ENCODE data around the gene VPS72. TPM values are rescaled to one million over a fixed set of nuclear protein-coding genes. Genes with fewer than 3 reads are reported as not detected.

Gene VPS72
- polyA plus RNA-seq, 4 donors: 27.3 to 40.1 (median 32.0) TPM

GRCh38 chr1:151175863-151176262 is 14.1 kb downstream of the VPS72 start, which contains the start of gene TMOD4:
Gene TMOD4 (minus strand): TSS chr1:151175981. CDS start chr1:151174875, 1,106 bp downstream.
- WGBS, 3 donors: 62 to 70% (median 66%) methylated on average over 4 of the region's 4 CpGs
- DNase-seq: no peak
- H3K27me3 ChIP-seq (ENCODE audit: control insufficient read depth in 3 of 3, insufficient read depth in 3 of 3, low read length in 3 of 3): no peaks in the 10 kb centered on the region
- H3K27ac ChIP-seq (ENCODE audit: low read depth in 1 of 3, low read length in 2 of 3): peak within 1 kb of the TSS in 1 of 3 donors; percentile 28
- no peaks in the 10 kb centered on the region for H3K4me1 ChIP-seq (ENCODE audit: control insufficient read depth in 3 of 3, insufficient read depth in 2 of 3, low read depth in 1 of 3, low read length in 2 of 3)
- FAIRE-seq: no peak
- no peaks in the 10 kb centered on the region for H3K9me3 ChIP-seq (ENCODE audit: control insufficient read depth in 2 of 2, insufficient read depth in 1 of 2, low read depth in 1 of 2, low read length in 1 of 2)
- peaks cover 7 to 75% (median 8%) of the 10 kb centered on the region in 3 donors for H3K36me3 ChIP-seq (ENCODE audit: control insufficient read depth in 3 of 3, insufficient read depth in 2 of 3, low read depth in 1 of 3, low read length in 3 of 3)
- H3K4me3 ChIP-seq (ENCODE audit: low read depth in 1 of 3, low read length in 3 of 3): no peak within 1 kb of the TSS

DNA sequence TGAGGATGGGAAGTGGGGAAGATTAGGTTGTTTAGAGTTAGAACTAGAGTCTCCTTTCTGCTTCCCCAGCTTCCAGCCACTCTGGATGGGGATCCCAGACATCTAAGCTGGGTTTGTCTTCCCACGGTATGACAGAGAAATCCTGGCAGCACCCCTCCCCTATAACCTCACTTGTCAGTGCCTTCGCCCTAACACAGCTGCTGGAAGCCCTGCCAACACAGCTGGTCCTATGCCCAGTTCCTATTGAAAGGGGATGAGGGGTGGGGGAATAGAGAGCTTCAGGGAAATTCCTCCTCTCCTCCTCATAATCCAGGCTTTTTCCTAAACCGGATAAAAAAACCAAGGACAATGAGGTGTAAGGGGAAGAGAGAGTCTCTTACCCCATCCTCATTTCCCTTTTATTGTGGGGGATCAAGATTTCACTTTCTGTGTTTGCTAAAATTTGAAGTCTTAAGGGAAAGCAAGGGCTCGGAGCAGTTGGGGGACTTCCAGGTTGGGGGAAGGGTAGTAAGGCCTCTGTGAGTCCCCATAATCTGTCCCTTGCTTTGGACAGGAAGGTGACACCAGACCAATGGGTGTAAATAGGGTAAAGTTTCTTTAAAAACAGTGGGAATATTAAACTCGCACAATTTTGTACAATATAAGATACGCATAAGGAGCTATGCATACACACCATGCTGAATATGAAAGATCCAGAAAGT is 14.8 kb downstream of the VPS72 start:
- no peak for FAIRE-seq

GRCh38 chr1:151171190-151171589 is 18.8 kb downstream of the VPS72 start:
- DNase-seq: no peak
- H3K4me3 ChIP-seq (ENCODE audit: low read depth in 1 of 3, low read length in 3 of 3): no peak overlapping the region
- no peaks in the 10 kb centered on the region for H3K9me3 ChIP-seq (ENCODE audit: control insufficient read depth in 2 of 2, insufficient read depth in 1 of 2, low read depth in 1 of 2, low read length in 1 of 2)
- 88 to 93% (median 93%) methylated on average over 5 of the region's 5 CpGs for WGBS, 3 donors
- peaks cover 2 to 9% (median 4%) of the 10 kb centered on the region in 3 donors for H3K4me1 ChIP-seq (ENCODE audit: control insufficient read depth in 3 of 3, insufficient read depth in 2 of 3, low read depth in 1 of 3, low read length in 2 of 3)
- H3K27ac ChIP-seq (ENCODE audit: low read depth in 1 of 3, low read length in 2 of 3): no peak overlapping the region
- FAIRE-seq: no peak
- peaks cover 5 to 60% (median 6%) of the 10 kb centered on the region in 3 donors for H3K36me3 ChIP-seq (ENCODE audit: control insufficient read depth in 3 of 3, insufficient read depth in 2 of 3, low read depth in 1 of 3, low read length in 3 of 3)
- H3K27me3 ChIP-seq (ENCODE audit: control insufficient read depth in 3 of 3, insufficient read depth in 3 of 3, low read length in 3 of 3): no peaks in the 10 kb centered on the region

More for the DNA sequence above, 14.8 kb downstream of the VPS72 start:
- 72 to 82% (median 78%) methylated on average over 6 of the region's 6 CpGs for WGBS, 3 donors
- H3K4me1 ChIP-seq (ENCODE audit: control insufficient read depth in 3 of 3, insufficient read depth in 2 of 3, low read depth in 1 of 3, low read length in 2 of 3): no peaks in the 10 kb centered on the region
- peaks cover 7 to 75% (median 12%) of the 10 kb centered on the region in 3 donors for H3K36me3 ChIP-seq (ENCODE audit: control insufficient read depth in 3 of 3, insufficient read depth in 2 of 3, low read depth in 1 of 3, low read length in 3 of 3)
- H3K27ac ChIP-seq (ENCODE audit: low read depth in 1 of 3, low read length in 2 of 3): peak overlapping the region in 1 of 3 donors; percentile 28
- H3K27me3 ChIP-seq (ENCODE audit: control insufficient read depth in 3 of 3, insufficient read depth in 3 of 3, low read length in 3 of 3): no peaks in the 10 kb centered on the region
- no peak overlapping the region for H3K4me3 ChIP-seq (ENCODE audit: low read depth in 1 of 3, low read length in 3 of 3)
- H3K9me3 ChIP-seq (ENCODE audit: control insufficient read depth in 2 of 2, insufficient read depth in 1 of 2, low read depth in 1 of 2, low read length in 1 of 2): no peaks in the 10 kb centered on the region
- DNase-seq: no peak

- WGBS, 3 donors: 75 to 86% (median 82%) methylated on average over 6 of the region's 6 CpGs
- Histone ChIP-seq H3K4me1 (ENCODE audit: control insufficient read depth in 3 of 3, insufficient read depth in 2 of 3, low read depth in 1 of 3, low read length in 2 of 3) (peaks cover 2 to 18% (median 4%) of the 10 kb centered on the region in 3 donors), H3K27me3 (ENCODE audit: control insufficient read depth in 3 of 3, insufficient read depth in 3 of 3, low read length in 3 of 3) (no peaks in the 10 kb centered on the region), H3K27ac (ENCODE audit: low read depth in 1 of 3, low read length in 2 of 3) (no peak overlapping the region), H3K9me3 (ENCODE audit: control insufficient read depth in 2 of 2, insufficient read depth in 1 of 2, low read depth in 1 of 2, low read length in 1 of 2) (no peaks in the 10 kb centered on the region), H3K4me3 (ENCODE audit: low read depth in 1 of 3, low read length in 3 of 3) (peak overlapping the region in 1 of 3 donors; percentile 71), H3K36me3 (ENCODE audit: control insufficient read depth in 3 of 3, insufficient read depth in 2 of 3, low read depth in 1 of 3, low read length in 3 of 3) (peaks cover 0 to 39% (median 6%) of the 10 kb centered on the region in 3 donors)
- FAIRE-seq (no peak), DNase-seq (no peak)
These were observed 22.9 kb downstream of the VPS72 start for GRCh38 chr1:151167116-151167515.

DNA sequence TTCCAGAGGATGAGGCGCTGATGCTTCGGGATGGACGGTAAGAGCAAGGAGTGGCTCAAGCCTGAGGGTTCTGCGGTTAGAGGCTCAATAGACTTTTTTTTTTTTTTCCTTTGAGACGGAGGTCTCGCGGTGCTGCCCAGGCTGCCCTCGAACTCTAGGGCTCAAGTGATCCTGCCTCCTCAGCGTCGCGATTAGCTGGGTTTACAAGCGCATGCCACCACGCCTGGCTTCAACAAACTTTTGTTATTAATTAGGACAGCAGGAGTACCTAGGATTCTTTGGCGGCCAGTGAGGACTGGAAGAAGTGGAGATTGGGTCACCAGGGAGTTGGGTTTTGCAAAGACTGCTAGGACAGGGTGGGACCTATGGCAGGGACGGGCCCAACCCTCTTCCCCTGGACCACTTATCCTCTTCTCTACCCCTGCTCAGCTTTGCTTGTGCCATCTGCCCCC is 23.5 kb downstream of the VPS72 start:
- FAIRE-seq: no peak
- WGBS, 3 donors: 2 to 5% (median 2%) methylated on average over 15 of the region's 15 CpGs

GRCh38 chr1:151165738-151166504 is 24.1 kb downstream of the VPS72 start, which contains the start of the genes LYSMD1 and SCNM1:
Gene LYSMD1 (minus strand): TSS chr1:151165902. CDS start chr1:151165258, 644 bp downstream.
Gene SCNM1 (plus strand): TSS chr1:151166144. CDS start chr1:151166153, 9 bp downstream.
- peak; percentile 99 for DNase-seq
- peaks cover 0 to 37% (median 6%) of the 10 kb centered on the region in 3 donors for H3K36me3 ChIP-seq (ENCODE audit: control insufficient read depth in 3 of 3, insufficient read depth in 2 of 3, low read depth in 1 of 3, low read length in 3 of 3)
- 0 to 1% (median 0%) methylated on average over 38 of the region's 38 CpGs for WGBS, 3 donors
- H3K27ac ChIP-seq (ENCODE audit: low read depth in 1 of 3, low read length in 2 of 3): peak within 1 kb of the TSS; percentile 50 to 87 (median 76)
- no peak for FAIRE-seq
- peak within 1 kb of the TSS; percentile 71 to 98 (median 76) for H3K4me3 ChIP-seq (ENCODE audit: low read depth in 1 of 3, low read length in 3 of 3)
- no peaks in the 10 kb centered on the region for H3K27me3 ChIP-seq (ENCODE audit: control insufficient read depth in 3 of 3, insufficient read depth in 3 of 3, low read length in 3 of 3)
- H3K4me1 ChIP-seq (ENCODE audit: control insufficient read depth in 3 of 3, insufficient read depth in 2 of 3, low read depth in 1 of 3, low read length in 2 of 3): peaks cover 2 to 18% (median 4%) of the 10 kb centered on the region in 3 donors
- H3K9me3 ChIP-seq (ENCODE audit: control insufficient read depth in 2 of 2, insufficient read depth in 1 of 2, low read depth in 1 of 2, low read length in 1 of 2): no peaks in the 10 kb centered on the region

More for the DNA sequence above, 23.5 kb downstream of the VPS72 start:
- Histone ChIP-seq H3K27me3 (ENCODE audit: control insufficient read depth in 3 of 3, insufficient read depth in 3 of 3, low read length in 3 of 3) (no peaks in the 10 kb centered on the region), H3K9me3 (ENCODE audit: control insufficient read depth in 2 of 2, insufficient read depth in 1 of 2, low read depth in 1 of 2, low read length in 1 of 2) (no peaks in the 10 kb centered on the region), H3K4me3 (ENCODE audit: low read depth in 1 of 3, low read length in 3 of 3) (peak overlapping the region; percentile 71 to 98 (median 76)), H3K36me3 (ENCODE audit: control insufficient read depth in 3 of 3, insufficient read depth in 2 of 3, low read depth in 1 of 3, low read length in 3 of 3) (peaks cover 0 to 37% (median 6%) of the 10 kb centered on the region in 3 donors), H3K27ac (ENCODE audit: low read depth in 1 of 3, low read length in 2 of 3) (peak overlapping the region in 2 of 3 donors; percentile 76 to 78), H3K4me1 (ENCODE audit: control insufficient read depth in 3 of 3, insufficient read depth in 2 of 3, low read depth in 1 of 3, low read length in 2 of 3) (peaks cover 2 to 18% (median 4%) of the 10 kb centered on the region in 3 donors)
- no peak for DNase-seq

- Histone ChIP-seq H3K27me3 (ENCODE audit: control insufficient read depth in 3 of 3, insufficient read depth in 3 of 3, low read length in 3 of 3) (no peaks in the 10 kb centered on the region), H3K4me1 (ENCODE audit: control insufficient read depth in 3 of 3, insufficient read depth in 2 of 3, low read depth in 1 of 3, low read length in 2 of 3) (peaks cover 2 to 18% (median 4%) of the 10 kb centered on the region in 3 donors), H3K4me3 (ENCODE audit: low read depth in 1 of 3, low read length in 3 of 3) (peak overlapping the region; percentile 51 to 98 (median 71)), H3K27ac (ENCODE audit: low read depth in 1 of 3, low read length in 2 of 3) (peak overlapping the region; percentile 39 to 87 (median 56)), H3K36me3 (ENCODE audit: control insufficient read depth in 3 of 3, insufficient read depth in 2 of 3, low read depth in 1 of 3, low read length in 3 of 3) (peaks cover 0 to 36% (median 1%) of the 10 kb centered on the region in 3 donors), H3K9me3 (ENCODE audit: control insufficient read depth in 2 of 2, insufficient read depth in 1 of 2, low read depth in 1 of 2, low read length in 1 of 2) (no peaks in the 10 kb centered on the region)
- no peak for FAIRE-seq
- peak in 1 of 2 donors; percentile 55 for DNase-seq
- WGBS, 3 donors: 10 to 14% (median 13%) methylated on average over 15 of the region's 15 CpGs
These were observed 24.7 kb downstream of the VPS72 start for GRCh38 chr1:151165281-151165737.

Data from small intestine (tissue), 7 donors.